ENCODE data around the gene CFAP52. TPM values are rescaled to one million over a fixed set of nuclear protein-coding genes. Genes with fewer than 3 reads are reported as not detected.

CFAP52 gene
- total and polyA plus RNA-seq, 2 of the 8 experiments (the other 6 are each of a cell fraction or from before 2014, with no cell fraction given) = 0.11 TPM; not detected in 1

DNA sequence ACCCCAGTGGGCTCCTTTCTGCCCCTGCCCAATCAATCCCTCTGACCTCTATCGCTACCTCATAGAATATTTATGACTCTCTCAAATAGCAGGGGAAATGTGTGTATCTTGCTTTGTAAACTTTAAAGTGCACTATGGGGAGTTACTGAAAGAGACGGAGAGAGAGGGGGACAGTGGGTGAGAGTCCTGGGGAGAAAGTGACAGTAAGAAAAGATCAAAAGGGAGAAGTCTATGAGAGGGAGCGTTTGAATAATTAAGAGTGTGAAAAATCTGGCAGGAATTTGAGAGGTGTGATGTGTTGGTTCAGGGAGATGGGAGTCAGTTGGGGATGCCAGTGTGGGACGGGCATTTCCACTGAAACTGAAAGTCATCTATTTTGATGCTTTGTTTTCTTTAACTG, 101.5 kb downstream of the CFAP52 start (continued):
- TF ChIP-seq, protein P1, sequence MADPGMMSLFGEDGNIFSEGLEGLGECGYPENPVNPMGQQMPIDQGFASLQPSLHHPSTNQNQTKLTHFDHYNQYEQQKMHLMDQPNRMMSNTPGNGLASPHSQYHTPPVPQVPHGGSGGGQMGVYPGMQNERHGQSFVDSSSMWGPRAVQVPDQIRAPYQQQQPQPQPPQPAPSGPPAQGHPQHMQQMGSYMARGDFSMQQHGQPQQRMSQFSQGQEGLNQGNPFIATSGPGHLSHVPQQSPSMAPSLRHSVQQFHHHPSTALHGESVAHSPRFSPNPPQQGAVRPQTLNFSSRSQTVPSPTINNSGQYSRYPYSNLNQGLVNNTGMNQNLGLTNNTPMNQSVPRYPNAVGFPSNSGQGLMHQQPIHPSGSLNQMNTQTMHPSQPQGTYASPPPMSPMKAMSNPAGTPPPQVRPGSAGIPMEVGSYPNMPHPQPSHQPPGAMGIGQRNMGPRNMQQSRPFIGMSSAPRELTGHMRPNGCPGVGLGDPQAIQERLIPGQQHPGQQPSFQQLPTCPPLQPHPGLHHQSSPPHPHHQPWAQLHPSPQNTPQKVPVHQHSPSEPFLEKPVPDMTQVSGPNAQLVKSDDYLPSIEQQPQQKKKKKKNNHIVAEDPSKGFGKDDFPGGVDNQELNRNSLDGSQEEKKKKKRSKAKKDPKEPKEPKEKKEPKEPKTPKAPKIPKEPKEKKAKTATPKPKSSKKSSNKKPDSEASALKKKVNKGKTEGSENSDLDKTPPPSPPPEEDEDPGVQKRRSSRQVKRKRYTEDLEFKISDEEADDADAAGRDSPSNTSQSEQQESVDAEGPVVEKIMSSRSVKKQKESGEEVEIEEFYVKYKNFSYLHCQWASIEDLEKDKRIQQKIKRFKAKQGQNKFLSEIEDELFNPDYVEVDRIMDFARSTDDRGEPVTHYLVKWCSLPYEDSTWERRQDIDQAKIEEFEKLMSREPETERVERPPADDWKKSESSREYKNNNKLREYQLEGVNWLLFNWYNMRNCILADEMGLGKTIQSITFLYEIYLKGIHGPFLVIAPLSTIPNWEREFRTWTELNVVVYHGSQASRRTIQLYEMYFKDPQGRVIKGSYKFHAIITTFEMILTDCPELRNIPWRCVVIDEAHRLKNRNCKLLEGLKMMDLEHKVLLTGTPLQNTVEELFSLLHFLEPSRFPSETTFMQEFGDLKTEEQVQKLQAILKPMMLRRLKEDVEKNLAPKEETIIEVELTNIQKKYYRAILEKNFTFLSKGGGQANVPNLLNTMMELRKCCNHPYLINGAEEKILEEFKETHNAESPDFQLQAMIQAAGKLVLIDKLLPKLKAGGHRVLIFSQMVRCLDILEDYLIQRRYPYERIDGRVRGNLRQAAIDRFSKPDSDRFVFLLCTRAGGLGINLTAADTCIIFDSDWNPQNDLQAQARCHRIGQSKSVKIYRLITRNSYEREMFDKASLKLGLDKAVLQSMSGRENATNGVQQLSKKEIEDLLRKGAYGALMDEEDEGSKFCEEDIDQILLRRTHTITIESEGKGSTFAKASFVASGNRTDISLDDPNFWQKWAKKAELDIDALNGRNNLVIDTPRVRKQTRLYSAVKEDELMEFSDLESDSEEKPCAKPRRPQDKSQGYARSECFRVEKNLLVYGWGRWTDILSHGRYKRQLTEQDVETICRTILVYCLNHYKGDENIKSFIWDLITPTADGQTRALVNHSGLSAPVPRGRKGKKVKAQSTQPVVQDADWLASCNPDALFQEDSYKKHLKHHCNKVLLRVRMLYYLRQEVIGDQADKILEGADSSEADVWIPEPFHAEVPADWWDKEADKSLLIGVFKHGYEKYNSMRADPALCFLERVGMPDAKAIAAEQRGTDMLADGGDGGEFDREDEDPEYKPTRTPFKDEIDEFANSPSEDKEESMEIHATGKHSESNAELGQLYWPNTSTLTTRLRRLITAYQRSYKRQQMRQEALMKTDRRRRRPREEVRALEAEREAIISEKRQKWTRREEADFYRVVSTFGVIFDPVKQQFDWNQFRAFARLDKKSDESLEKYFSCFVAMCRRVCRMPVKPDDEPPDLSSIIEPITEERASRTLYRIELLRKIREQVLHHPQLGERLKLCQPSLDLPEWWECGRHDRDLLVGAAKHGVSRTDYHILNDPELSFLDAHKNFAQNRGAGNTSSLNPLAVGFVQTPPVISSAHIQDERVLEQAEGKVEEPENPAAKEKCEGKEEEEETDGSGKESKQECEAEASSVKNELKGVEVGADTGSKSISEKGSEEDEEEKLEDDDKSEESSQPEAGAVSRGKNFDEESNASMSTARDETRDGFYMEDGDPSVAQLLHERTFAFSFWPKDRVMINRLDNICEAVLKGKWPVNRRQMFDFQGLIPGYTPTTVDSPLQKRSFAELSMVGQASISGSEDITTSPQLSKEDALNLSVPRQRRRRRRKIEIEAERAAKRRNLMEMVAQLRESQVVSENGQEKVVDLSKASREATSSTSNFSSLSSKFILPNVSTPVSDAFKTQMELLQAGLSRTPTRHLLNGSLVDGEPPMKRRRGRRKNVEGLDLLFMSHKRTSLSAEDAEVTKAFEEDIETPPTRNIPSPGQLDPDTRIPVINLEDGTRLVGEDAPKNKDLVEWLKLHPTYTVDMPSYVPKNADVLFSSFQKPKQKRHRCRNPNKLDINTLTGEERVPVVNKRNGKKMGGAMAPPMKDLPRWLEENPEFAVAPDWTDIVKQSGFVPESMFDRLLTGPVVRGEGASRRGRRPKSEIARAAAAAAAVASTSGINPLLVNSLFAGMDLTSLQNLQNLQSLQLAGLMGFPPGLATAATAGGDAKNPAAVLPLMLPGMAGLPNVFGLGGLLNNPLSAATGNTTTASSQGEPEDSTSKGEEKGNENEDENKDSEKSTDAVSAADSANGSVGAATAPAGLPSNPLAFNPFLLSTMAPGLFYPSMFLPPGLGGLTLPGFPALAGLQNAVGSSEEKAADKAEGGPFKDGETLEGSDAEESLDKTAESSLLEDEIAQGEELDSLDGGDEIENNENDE (IDR thresholded peaks at IDR 0.05; ENCODE audit: insufficient replicate concordance, low read length) = no peak
- TF ChIP-seq GTF2F1 (IDR thresholded peaks at IDR 0.05; ENCODE audit: borderline replicate concordance, low read depth, low read length) (no peak), HDAC2 (IDR thresholded peaks at IDR 0.05; ENCODE audit: borderline replicate concordance in 1 of 2, low read depth in 2 of 2, low read length in 2 of 2) (no peak), EP300 (IDR thresholded peaks at IDR 0.05; ENCODE audit: borderline replicate concordance in 1 of 2, low read depth in 2 of 2, low read length in 2 of 2) (no peak), BCL11A (IDR thresholded peaks at IDR 0.05; ENCODE audit: low read depth in 2 of 2, low read length in 2 of 2) (no peak), RNF2 (IDR thresholded peaks at IDR 0.05; ENCODE audit: borderline replicate concordance, low read depth, low read length, missing control alignments, poor library complexity, severe bottlenecking) (no peak)

Measured in H1 (cell line).